ENCODE measurements around the gene SPARCL1.

DNA sequence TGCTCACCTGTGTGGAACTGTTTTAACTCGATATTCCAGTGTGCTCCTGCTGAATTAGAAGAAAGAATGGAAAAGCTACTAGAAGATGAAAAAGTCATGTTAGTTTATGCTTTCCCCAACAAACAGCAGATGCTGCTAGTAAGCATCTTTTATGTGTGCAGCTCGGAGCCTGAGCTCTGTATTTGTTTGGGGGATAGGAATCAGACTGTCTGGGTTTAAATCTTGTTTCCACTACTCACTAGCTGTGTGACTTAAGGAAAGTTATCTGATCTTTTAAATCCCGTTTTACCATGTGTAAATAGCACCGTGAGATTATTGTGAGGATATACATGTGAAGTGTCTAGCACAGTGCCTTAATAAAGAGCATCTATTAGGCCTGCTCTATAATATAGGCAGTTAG is 24.0 kb upstream of the SPARCL1 start:
- TF ChIP-seq CTCF (IDR thresholded peaks at IDR 0.05) (no peak), POLR2A (IDR thresholded peaks at IDR 0.05) (no peak)
